Inflammatory macrophage (primary cell): ENCODE measurements around the gene RPL26.

ENCODE experiments used
- DNase-seq, 2 donors: peaks; one replicate each; pipeline ENCODE4 v3.0.0-alpha.2; 2020 to 2022
- total RNA-seq, 18 experiments: gene quantifications; one replicate each; lab custom pipeline; 2026; ENCODE audit warnings: mixed read lengths in 6 of 18, inconsistent platforms in 2 of 18; lab: John Stamatoyannopoulos, UW

The RPL26 gene
- total RNA-seq: 14.0 to 67.7 (median 33.2) reads per million in 18 experiments

GRCh38 chr17:8383143-8383822 lies at the start of gene RPL26:
RPL26 (minus strand) TSS chr17:8383193; CDS start chr17:8382310, 883 bp downstream.
- DNase-seq: peak; percentile 99

GRCh38 chr17:8430966-8431365 lies 48.0 kb upstream of the RPL26 start:
- DNase-seq: no peak

- DNase-seq: no peak
These were observed 43.8 kb upstream of the RPL26 start for GRCh38 chr17:8426802-8427201.

- DNase-seq: no peak
These were observed 43.2 kb upstream of the RPL26 start for GRCh38 chr17:8426094-8426720.

- DNase-seq: no peak
These were observed 38.6 kb upstream of the RPL26 start for GRCh38 chr17:8421571-8421970.

- DNase-seq: peak; percentile 71 to 73
These were observed 37.3 kb upstream of the RPL26 start for GRCh38 chr17:8420041-8420934.

- no peak for DNase-seq
These were observed 36.3 kb upstream of the RPL26 start for GRCh38 chr17:8419305-8419704.

- no peak for DNase-seq
These were observed 35.5 kb upstream of the RPL26 start for GRCh38 chr17:8418471-8418870.

- peak; percentile 92 for DNase-seq
These were observed 34.8 kb upstream of the RPL26 start for GRCh38 chr17:8417806-8418205.

GRCh38 chr17:8413938-8414337 lies 30.9 kb upstream of the RPL26 start:
- DNase-seq: no peak

- DNase-seq: no peak
These were observed 30.3 kb upstream of the RPL26 start for GRCh38 chr17:8413328-8413727.

GRCh38 chr17:8412089-8412488 lies 29.1 kb upstream of the RPL26 start:
- DNase-seq: no peak

- no peak for DNase-seq
These were observed 27.9 kb upstream of the RPL26 start for GRCh38 chr17:8410883-8411238.

- DNase-seq: peak; percentile 89 to 91
These were observed 27.2 kb upstream of the RPL26 start for GRCh38 chr17:8409966-8410882.

- DNase-seq: no peak
These were observed 25.4 kb upstream of the RPL26 start for GRCh38 chr17:8408371-8408770.

- no peak for DNase-seq
These were observed 23.2 kb upstream of the RPL26 start for GRCh38 chr17:8406174-8406573.

GRCh38 chr17:8405499-8406016 lies 22.6 kb upstream of the RPL26 start:
- no peak for DNase-seq

GRCh38 chr17:8402921-8403536 lies 20.0 kb upstream of the RPL26 start:
- no peak for DNase-seq

- no peak for DNase-seq
These were observed 18.1 kb upstream of the RPL26 start for GRCh38 chr17:8401107-8401506.

- no peak for DNase-seq
These were observed 16.0 kb upstream of the RPL26 start for GRCh38 chr17:8398980-8399379.

- no peak for DNase-seq
These were observed 14.6 kb upstream of the RPL26 start, which contains the start of gene RNF222 for GRCh38 chr17:8397636-8398035. RNF222 (minus strand) TSS chr17:8397827; CDS start chr17:8393461, 4,366 bp downstream.
